Endothelial cell of umbilical vein (primary cell): ENCODE measurements around the gene EBF4.

ENCODE experiments used
- CTCF ChIP-seq, 2 donors: IDR thresholded peaks; 1 replicate in 1 of 2; 2 replicates in 1 of 2; pipeline ENCODE4 v1.5.1; 2011; ENCODE audit warnings: low read length in 2 of 2, mild to moderate bottlenecking in 2 of 2, moderate library complexity in 2 of 2, control low read depth in 1 of 2, inconsistent platforms in 1 of 2, low read depth in 1 of 2; ENCODE audit not compliant: insufficient read depth in 1 of 2; ENCODE audit errors: extremely low read depth in 1 of 2
- EZH2 ChIP-seq: IDR thresholded peaks from 2 replicates; pipeline ENCODE4 v1.6.1; 2012; ENCODE audit warnings: borderline replicate concordance, low read depth, mild to moderate bottlenecking, moderate library complexity, low read length, inconsistent platforms; ENCODE audit not compliant: severe bottlenecking
- MAX ChIP-seq: IDR thresholded peaks from 2 replicates; pipeline ENCODE4 v1.6.1; 2011; ENCODE audit not compliant: insufficient read depth, insufficient read length

- TF ChIP-seq CTCF (IDR thresholded peaks at IDR 0.05; ENCODE audit: extremely low read depth in 1 of 2, insufficient read depth in 1 of 2, low read depth in 1 of 2, low read length in 2 of 2) (no peak), MAX (no peak), EZH2 (no peak)
These were observed 1.9 kb downstream of the EBF4 start for GRCh38 chr20:2694519-2694918.
